ENCODE data around the gene TDRD7. TPM values are rescaled to one million over a fixed set of nuclear protein-coding genes. Genes with fewer than 3 reads are reported as not detected.
A peak's percentile ranks its signal among the peaks of the same experiment; 100 is the strongest.

The TDRD7 gene
- total and polyA plus RNA-seq, 2 of the 13 experiments (the other 11 are each of a cell fraction or from before 2014, with no cell fraction given), result 9.8 to 15.5 TPM

- TF ChIP-seq RXRB (CRISPR knock-in tag; IDR thresholded peaks at IDR 0.05; ENCODE audit: borderline replicate concordance) (peak; percentile 36; the same call in 1 of the 2 replicates), CCAR2 (optimal IDR thresholded peaks at IDR 0.05; ENCODE audit: low read depth, low read length) (peak; percentile 86), BHLHE40 (IDR thresholded peaks at IDR 0.05; ENCODE audit: low read length) (peak; percentile 36; the same call in 1 of the 2 replicates), RXRA (CRISPR knock-in tag; IDR thresholded peaks at IDR 0.05) (peak; percentile 16; the same call in 1 of the 2 replicates), ZNF30 (CRISPR knock-in tag; IDR thresholded peaks at IDR 0.05) (no peak), ZBED4 (CRISPR knock-in tag; IDR thresholded peaks at IDR 0.05; ENCODE audit: borderline replicate concordance) (0 out of 2 replicates have a peak, but pooled peaks have one; percentile 46), ZNF670 (CRISPR knock-in tag; IDR thresholded peaks at IDR 0.05; ENCODE audit: borderline replicate concordance) (peak; percentile 89; the same call in 1 of the 2 replicates), PITX1 (CRISPR knock-in tag; IDR thresholded peaks at IDR 0.05) (peak; percentile 20; the same call in 1 of the 2 replicates), ZNF513 (CRISPR knock-in tag; conservative IDR thresholded peaks at IDR 0.05) (peak; percentile 94; the same call in 1 of the 2 replicates), FOXK2 (IDR thresholded peaks at IDR 0.05) (no peak), NR3C1 (CRISPR knock-in tag; IDR thresholded peaks at IDR 0.05) (no peak), ZBTB33 (CRISPR knock-in tag; IDR thresholded peaks at IDR 0.05) (peak; percentile 87), TEF (CRISPR knock-in tag; IDR thresholded peaks at IDR 0.05) (no peak), PBX3 (CRISPR knock-in tag; IDR thresholded peaks at IDR 0.05; ENCODE audit: borderline replicate concordance) (no peak), ZNF224 (CRISPR knock-in tag; IDR thresholded peaks at IDR 0.05) (no peak), ZNF441 (CRISPR knock-in tag; IDR thresholded peaks at IDR 0.05; ENCODE audit: borderline replicate concordance) (peak; percentile 11; the same call in 1 of the 2 replicates), TBX2 (CRISPR knock-in tag; IDR thresholded peaks at IDR 0.05; ENCODE audit: borderline replicate concordance) (peak; percentile 70), PTBP1 (IDR thresholded peaks at IDR 0.05; ENCODE audit: low read depth, low read length, poor library complexity, severe bottlenecking) (no peak), ZNF567 (CRISPR knock-in tag; IDR thresholded peaks at IDR 0.05; ENCODE audit: borderline replicate concordance) (0 out of 2 replicates have a peak, but pooled peaks have one; percentile 26)
Measured at GRCh38 chr9:97411789-97412625, at the start of gene TDRD7 (continued).

Measured in HepG2 (cell line).